ENCODE results near the gene TSPAN18. TPM values are rescaled to one million over a fixed set of nuclear protein-coding genes. Genes with fewer than 3 reads are reported as not detected.

TSPAN18 gene
- total and polyA plus RNA-seq, 2 experiments from 2014 or later = 6.0 to 10.6 TPM

DNA sequence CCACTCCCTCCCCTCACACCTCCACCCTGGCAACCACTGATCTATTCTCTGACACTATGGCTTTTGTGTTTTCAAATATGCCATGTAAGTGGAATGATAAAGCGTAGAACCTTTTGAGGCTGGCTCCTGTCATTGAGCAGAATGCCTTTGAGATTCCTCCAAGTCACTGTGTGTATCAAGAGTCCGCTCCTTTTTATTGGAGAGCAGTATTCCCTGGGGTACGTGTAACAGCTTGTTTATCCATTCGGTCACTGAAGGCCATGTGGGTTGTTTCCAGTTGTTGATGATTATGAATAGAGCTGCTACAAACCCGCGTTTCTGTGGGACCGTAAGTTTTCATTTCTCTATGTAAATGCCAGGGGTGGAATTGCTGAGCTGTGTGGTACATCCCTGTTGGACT, 213.6 kb downstream of the TSPAN18 start:
- no peak overlapping the region for H2AFZ ChIP-seq
- peaks cover 12% of the 10 kb centered on the region for H3K36me3 Mint-ChIP-seq (ENCODE audit: low read depth)
- H3K4me3 Mint-ChIP-seq = no peak overlapping the region
- no peak overlapping the region for H3K4me3 ChIP-seq
- no peaks in the 10 kb centered on the region for H3K27me3 ChIP-seq (ENCODE audit: insufficient read depth)
- H4K20me1 ChIP-seq (replicated peaks; ENCODE audit: insufficient read depth) = no peaks in the 10 kb centered on the region
- peaks cover 5% of the 10 kb centered on the region; the same call in 2 of the 3 replicates for H3K9me3 Mint-ChIP-seq
- no peaks in the 10 kb centered on the region for H3K79me2 ChIP-seq (replicated peaks; ENCODE audit: insufficient read depth)
- no peaks in the 10 kb centered on the region for H3K9me2 ChIP-seq (ENCODE audit: insufficient read depth)
- H3K4me1 ChIP-seq (ENCODE audit: insufficient read depth) = peaks cover 28% of the 10 kb centered on the region
- ATAC-seq = no peak
- TF ChIP-seq, protein P1, sequence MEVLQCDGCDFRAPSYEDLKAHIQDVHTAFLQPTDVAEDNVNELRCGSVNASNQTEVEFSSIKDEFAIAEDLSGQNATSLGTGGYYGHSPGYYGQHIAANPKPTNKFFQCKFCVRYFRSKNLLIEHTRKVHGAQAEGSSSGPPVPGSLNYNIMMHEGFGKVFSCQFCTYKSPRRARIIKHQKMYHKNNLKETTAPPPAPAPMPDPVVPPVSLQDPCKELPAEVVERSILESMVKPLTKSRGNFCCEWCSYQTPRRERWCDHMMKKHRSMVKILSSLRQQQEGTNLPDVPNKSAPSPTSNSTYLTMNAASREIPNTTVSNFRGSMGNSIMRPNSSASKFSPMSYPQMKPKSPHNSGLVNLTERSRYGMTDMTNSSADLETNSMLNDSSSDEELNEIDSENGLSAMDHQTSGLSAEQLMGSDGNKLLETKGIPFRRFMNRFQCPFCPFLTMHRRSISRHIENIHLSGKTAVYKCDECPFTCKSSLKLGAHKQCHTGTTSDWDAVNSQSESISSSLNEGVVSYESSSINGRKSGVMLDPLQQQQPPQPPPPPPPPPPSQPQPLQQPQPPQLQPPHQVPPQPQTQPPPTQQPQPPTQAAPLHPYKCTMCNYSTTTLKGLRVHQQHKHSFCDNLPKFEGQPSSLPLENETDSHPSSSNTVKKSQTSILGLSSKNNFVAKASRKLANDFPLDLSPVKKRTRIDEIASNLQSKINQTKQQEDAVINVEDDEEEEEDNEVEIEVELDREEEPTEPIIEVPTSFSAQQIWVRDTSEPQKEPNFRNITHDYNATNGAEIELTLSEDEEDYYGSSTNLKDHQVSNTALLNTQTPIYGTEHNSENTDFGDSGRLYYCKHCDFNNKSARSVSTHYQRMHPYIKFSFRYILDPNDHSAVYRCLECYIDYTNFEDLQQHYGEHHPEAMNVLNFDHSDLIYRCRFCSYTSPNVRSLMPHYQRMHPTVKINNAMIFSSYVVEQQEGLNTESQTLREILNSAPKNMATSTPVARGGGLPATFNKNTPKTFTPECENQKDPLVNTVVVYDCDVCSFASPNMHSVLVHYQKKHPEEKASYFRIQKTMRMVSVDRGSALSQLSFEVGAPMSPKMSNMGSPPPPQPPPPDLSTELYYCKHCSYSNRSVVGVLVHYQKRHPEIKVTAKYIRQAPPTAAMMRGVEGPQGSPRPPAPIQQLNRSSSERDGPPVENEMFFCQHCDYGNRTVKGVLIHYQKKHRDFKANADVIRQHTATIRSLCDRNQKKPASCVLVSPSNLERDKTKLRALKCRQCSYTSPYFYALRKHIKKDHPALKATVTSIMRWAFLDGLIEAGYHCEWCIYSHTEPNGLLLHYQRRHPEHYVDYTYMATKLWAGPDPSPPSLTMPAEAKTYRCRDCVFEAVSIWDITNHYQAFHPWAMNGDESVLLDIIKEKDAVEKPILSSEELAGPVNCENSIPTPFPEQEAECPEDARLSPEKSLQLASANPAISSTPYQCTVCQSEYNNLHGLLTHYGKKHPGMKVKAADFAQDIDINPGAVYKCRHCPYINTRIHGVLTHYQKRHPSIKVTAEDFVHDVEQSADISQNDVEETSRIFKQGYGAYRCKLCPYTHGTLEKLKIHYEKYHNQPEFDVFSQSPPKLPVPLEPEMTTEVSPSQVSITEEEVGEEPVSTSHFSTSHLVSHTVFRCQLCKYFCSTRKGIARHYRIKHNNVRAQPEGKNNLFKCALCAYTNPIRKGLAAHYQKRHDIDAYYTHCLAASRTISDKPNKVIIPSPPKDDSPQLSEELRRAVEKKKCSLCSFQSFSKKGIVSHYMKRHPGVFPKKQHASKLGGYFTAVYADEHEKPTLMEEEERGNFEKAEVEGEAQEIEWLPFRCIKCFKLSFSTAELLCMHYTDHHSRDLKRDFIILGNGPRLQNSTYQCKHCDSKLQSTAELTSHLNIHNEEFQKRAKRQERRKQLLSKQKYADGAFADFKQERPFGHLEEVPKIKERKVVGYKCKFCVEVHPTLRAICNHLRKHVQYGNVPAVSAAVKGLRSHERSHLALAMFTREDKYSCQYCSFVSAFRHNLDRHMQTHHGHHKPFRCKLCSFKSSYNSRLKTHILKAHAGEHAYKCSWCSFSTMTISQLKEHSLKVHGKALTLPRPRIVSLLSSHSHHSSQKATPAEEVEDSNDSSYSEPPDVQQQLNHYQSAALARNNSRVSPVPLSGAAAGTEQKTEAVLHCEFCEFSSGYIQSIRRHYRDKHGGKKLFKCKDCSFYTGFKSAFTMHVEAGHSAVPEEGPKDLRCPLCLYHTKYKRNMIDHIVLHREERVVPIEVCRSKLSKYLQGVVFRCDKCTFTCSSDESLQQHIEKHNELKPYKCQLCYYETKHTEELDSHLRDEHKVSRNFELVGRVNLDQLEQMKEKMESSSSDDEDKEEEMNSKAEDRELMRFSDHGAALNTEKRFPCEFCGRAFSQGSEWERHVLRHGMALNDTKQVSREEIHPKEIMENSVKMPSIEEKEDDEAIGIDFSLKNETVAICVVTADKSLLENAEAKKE (CRISPR knock-in tag; IDR thresholded peaks at IDR 0.05) = no peak
- 0 out of 2 replicates have a peak, but pooled peaks cover 3% of the 10 kb centered on the region for H3F3A ChIP-seq (replicated peaks; ENCODE audit: low read depth)
- no peak for DNase-seq (ENCODE audit: low spot score)
- H3K27ac Mint-ChIP-seq = no peak overlapping the region
- H3K27ac ChIP-seq (ENCODE audit: low read depth) = no peak overlapping the region
- H3K4me1 Mint-ChIP-seq = peaks cover 55% of the 10 kb centered on the region
- H3K36me3 ChIP-seq (ENCODE audit: insufficient read depth) = no peaks in the 10 kb centered on the region
- no peak overlapping the region for H3K4me2 ChIP-seq
- peaks cover 21% of the 10 kb centered on the region for H3K27me3 Mint-ChIP-seq (ENCODE audit: insufficient read depth, low read depth, poor library complexity)

DNA sequence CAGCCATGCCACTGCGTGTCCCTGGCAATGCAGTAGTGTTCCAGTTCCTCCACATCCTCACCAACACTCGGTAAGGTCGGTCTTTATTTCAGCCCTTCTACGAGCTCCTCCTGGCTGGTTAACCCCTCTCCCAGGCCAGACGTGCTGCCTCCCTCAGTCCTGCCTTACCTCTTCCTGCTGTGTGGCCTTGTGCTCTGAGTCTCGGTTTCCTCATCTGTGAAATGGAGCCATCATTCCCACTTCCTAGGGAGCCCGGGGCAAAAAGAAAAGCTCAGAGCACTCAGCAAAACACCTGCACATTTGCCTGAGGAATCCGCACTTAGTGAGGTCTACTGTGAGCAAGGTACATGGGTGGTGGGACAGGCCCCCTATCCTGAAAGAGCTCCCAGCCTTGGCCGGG, 214.1 kb downstream of the TSPAN18 start:
- no peaks in the 10 kb centered on the region for H4K20me1 ChIP-seq (replicated peaks; ENCODE audit: insufficient read depth)
- peaks cover 32% of the 10 kb centered on the region for H3K4me1 ChIP-seq (ENCODE audit: insufficient read depth)
- H3F3A ChIP-seq (replicated peaks; ENCODE audit: low read depth) = 0 out of 2 replicates have a peak, but pooled peaks cover 3% of the 10 kb centered on the region
- H2AFZ ChIP-seq = no peak overlapping the region
- Mint-ChIP-seq H3K4me3 (no peak overlapping the region), H3K4me1 (peaks cover 60% of the 10 kb centered on the region), H3K27me3 (ENCODE audit: insufficient read depth, low read depth, poor library complexity) (peaks cover 21% of the 10 kb centered on the region), H3K9me3 (peaks cover 5% of the 10 kb centered on the region; the same call in 2 of the 3 replicates), H3K36me3 (ENCODE audit: low read depth) (peaks cover 12% of the 10 kb centered on the region), H3K27ac (no peak overlapping the region)
- no peaks in the 10 kb centered on the region for H3K79me2 ChIP-seq (replicated peaks; ENCODE audit: insufficient read depth)
- no peaks in the 10 kb centered on the region for H3K9me2 ChIP-seq (ENCODE audit: insufficient read depth)
- ATAC-seq (no peak), DNase-seq (ENCODE audit: low spot score) (no peak)
- H3K36me3 ChIP-seq (ENCODE audit: insufficient read depth) = no peaks in the 10 kb centered on the region
- no peak overlapping the region for H3K27ac ChIP-seq (ENCODE audit: low read depth)
- H3K4me2 ChIP-seq = no peak overlapping the region
- H3K27me3 ChIP-seq (ENCODE audit: insufficient read depth) = no peaks in the 10 kb centered on the region
- H3K4me3 ChIP-seq = no peak overlapping the region
- TF ChIP-seq, protein P2, sequence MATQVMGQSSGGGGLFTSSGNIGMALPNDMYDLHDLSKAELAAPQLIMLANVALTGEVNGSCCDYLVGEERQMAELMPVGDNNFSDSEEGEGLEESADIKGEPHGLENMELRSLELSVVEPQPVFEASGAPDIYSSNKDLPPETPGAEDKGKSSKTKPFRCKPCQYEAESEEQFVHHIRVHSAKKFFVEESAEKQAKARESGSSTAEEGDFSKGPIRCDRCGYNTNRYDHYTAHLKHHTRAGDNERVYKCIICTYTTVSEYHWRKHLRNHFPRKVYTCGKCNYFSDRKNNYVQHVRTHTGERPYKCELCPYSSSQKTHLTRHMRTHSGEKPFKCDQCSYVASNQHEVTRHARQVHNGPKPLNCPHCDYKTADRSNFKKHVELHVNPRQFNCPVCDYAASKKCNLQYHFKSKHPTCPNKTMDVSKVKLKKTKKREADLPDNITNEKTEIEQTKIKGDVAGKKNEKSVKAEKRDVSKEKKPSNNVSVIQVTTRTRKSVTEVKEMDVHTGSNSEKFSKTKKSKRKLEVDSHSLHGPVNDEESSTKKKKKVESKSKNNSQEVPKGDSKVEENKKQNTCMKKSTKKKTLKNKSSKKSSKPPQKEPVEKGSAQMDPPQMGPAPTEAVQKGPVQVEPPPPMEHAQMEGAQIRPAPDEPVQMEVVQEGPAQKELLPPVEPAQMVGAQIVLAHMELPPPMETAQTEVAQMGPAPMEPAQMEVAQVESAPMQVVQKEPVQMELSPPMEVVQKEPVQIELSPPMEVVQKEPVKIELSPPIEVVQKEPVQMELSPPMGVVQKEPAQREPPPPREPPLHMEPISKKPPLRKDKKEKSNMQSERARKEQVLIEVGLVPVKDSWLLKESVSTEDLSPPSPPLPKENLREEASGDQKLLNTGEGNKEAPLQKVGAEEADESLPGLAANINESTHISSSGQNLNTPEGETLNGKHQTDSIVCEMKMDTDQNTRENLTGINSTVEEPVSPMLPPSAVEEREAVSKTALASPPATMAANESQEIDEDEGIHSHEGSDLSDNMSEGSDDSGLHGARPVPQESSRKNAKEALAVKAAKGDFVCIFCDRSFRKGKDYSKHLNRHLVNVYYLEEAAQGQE (IDR thresholded peaks at IDR 0.05; ENCODE audit: unreplicated experiment) = no peak

Data from GM23338 (cell line).